CD14-positive monocyte (primary cell): Measurements from ENCODE around the gene CCDC13. TPM values are rescaled to one million over a fixed set of nuclear protein-coding genes. Genes with fewer than 3 reads are reported as not detected.

Experiments
- DNase-seq, 3 donors: peaks; one replicate each; pipeline ENCODE4 v3.0.0-alpha.2; 2011 to 2022
- H2AFZ ChIP-seq: 2 replicates; pipeline ENCODE4 v1.6.0; 2012; ENCODE audit warnings: mild to moderate bottlenecking, low read depth, low read length, inconsistent platforms; ENCODE audit not compliant: insufficient read depth, poor library complexity, severe bottlenecking
- H3K27ac ChIP-seq, 2 donors: 1 replicate in 1 of 2; 2 replicates in 1 of 2; pipeline ENCODE4 v1.5.1; 2012 to 2013; ENCODE audit warnings: low read length in 2 of 2, control low read depth in 1 of 2, inconsistent platforms in 1 of 2, low read depth in 1 of 2, mild to moderate bottlenecking in 1 of 2
- H3K27me3 ChIP-seq, 2 donors: one replicate each; pipeline versions ENCODE4 v1.6.0 to v1.6.1; 2011 to 2013; ENCODE audit warnings: low read length in 2 of 2; ENCODE audit not compliant: control insufficient read depth in 2 of 2, insufficient read depth in 2 of 2
- H3K36me3 ChIP-seq, 2 donors: replicated peaks in 1 of 2; 1 replicate in 1 of 2; 2 replicates in 1 of 2; pipeline versions ENCODE4 v1.5.1 to v1.6.1; 2012 to 2013; ENCODE audit warnings: low read length in 2 of 2, control low read depth in 1 of 2, inconsistent platforms in 1 of 2, mild to moderate bottlenecking in 1 of 2; ENCODE audit not compliant: insufficient read depth in 2 of 2, control insufficient read depth in 1 of 2
- H3K4me1 ChIP-seq, 2 donors: 1 replicate in 1 of 2; 2 replicates in 1 of 2; pipeline versions ENCODE4 v1.5.1 to v1.6.1; 2012 to 2013; ENCODE audit warnings: low read length in 2 of 2, control low read depth in 1 of 2, inconsistent platforms in 1 of 2, mild to moderate bottlenecking in 1 of 2, moderate library complexity in 1 of 2; ENCODE audit not compliant: insufficient read depth in 2 of 2, control insufficient read depth in 1 of 2
- H3K4me2 ChIP-seq: replicated peaks from 2 replicates; pipeline ENCODE3; 2012; ENCODE audit warnings: low read length, moderate library complexity, mild to moderate bottlenecking; ENCODE audit not compliant: poor library complexity, severe bottlenecking; ENCODE audit errors: extremely low read depth
- H3K4me3 ChIP-seq, 3 experiments: fragments of 200-600 bp in 1 of 3; sonication (generic) in 1 of 3; replicated peaks in 1 of 3; 1 replicate in 2 of 3; 2 replicates in 1 of 3; pipeline ENCODE4 v1.5.1; 2011 to 2013; ENCODE audit warnings: low read length in 3 of 3, mild to moderate bottlenecking in 3 of 3, control low read depth in 2 of 3, low read depth in 2 of 3, inconsistent platforms in 1 of 3, moderate library complexity in 1 of 3
- H3K79me2 ChIP-seq: 2 replicates; pipeline ENCODE4 v1.6.0; 2012; ENCODE audit warnings: mild to moderate bottlenecking, control low read depth, inconsistent platforms, low read length, moderate library complexity; ENCODE audit not compliant: insufficient read depth
- H3K9ac ChIP-seq: 2 replicates; pipeline ENCODE4 v1.6.0; 2017; ENCODE audit warnings: low read length, mild to moderate bottlenecking; ENCODE audit not compliant: insufficient read depth, poor library complexity, severe bottlenecking
- H3K9me3 ChIP-seq, 2 donors: replicated peaks in 1 of 2; 1 replicate in 1 of 2; 2 replicates in 1 of 2; pipeline versions ENCODE4 v1.5.1 to v1.6.1; 2012 to 2013; ENCODE audit warnings: low read length in 2 of 2, control low read depth in 1 of 2; ENCODE audit not compliant: control insufficient read depth in 1 of 2, insufficient read depth in 1 of 2
- H4K20me1 ChIP-seq: 2 replicates; pipeline ENCODE4 v1.6.0; 2012; ENCODE audit warnings: mild to moderate bottlenecking, low read length, control low read depth, moderate library complexity; ENCODE audit not compliant: insufficient read depth
- H3K27ac Mint-ChIP-seq, 7 donors: one replicate each; pipeline ENCODE4 v1.8.0; 2020; ENCODE audit warnings: mild to moderate bottlenecking in 7 of 7, mixed read lengths in 7 of 7, moderate library complexity in 6 of 7, inconsistent platforms in 2 of 7
- H3K27me3 Mint-ChIP-seq, 3 donors: one replicate each; pipeline ENCODE4 v1.8.0; 2021 to 2022; ENCODE audit warnings: low read depth in 3 of 3, mild to moderate bottlenecking in 3 of 3, mixed read lengths in 3 of 3, moderate library complexity in 3 of 3, inconsistent platforms in 1 of 3
- H3K36me3 Mint-ChIP-seq, 2 donors: one replicate each; pipeline ENCODE4 v1.8.0; 2020; ENCODE audit warnings: mixed read lengths in 2 of 2, inconsistent platforms in 1 of 2, mild to moderate bottlenecking in 1 of 2
- H3K4me1 Mint-ChIP-seq: one replicate; pipeline ENCODE4 v1.8.0; 2020; ENCODE audit warnings: mild to moderate bottlenecking, mixed read lengths
- H3K4me3 Mint-ChIP-seq, 2 donors: one replicate each; pipeline ENCODE4 v1.8.0; 2020; ENCODE audit warnings: mild to moderate bottlenecking in 2 of 2, mixed read lengths in 2 of 2, moderate library complexity in 1 of 2
- H3K9me3 Mint-ChIP-seq, 7 donors: one replicate each; pipeline ENCODE4 v1.8.0; 2020 to 2022; ENCODE audit warnings: mixed read lengths in 7 of 7, mild to moderate bottlenecking in 6 of 7, moderate library complexity in 6 of 7, inconsistent platforms in 2 of 7
- WGBS: methylation state at CpG from one replicate; pipeline ENCODE4 v1.1.5; 2013; ENCODE audit warnings: missing lambda C conversion rate; ENCODE audit not compliant: insufficient coverage; 5-methylcytosine and 5-hydroxymethylcytosine counted together
- intact Hi-C, 2 donors: fragments of 100-400 bp; cut with micrococcal nuclease; formaldehyde crosslinking; loops; one replicate each; pipeline versions ENCODE4 v1.15.0 to v1.15.1; 2023
- polyA plus RNA-seq, 3 donors: library from polyadenylated mRNA; depleted of rRNA in 1 of 3; unstranded in 2 of 3; stranded (reverse) in 1 of 3; fragments of 300-500 nt in 2 of 3; fragments of >200 nt in 1 of 3; fragmentation: Illumina TruSeq in 2 of 3; gene quantifications; 1 replicate in 2 of 3; 2 replicates in 1 of 3; pipeline ENCODE4 v1.2.3, GENCODE V29; 2012 to 2021
- TF ChIP-seq, protein P1 (sequence below): fragments of 200-600 bp; IDR thresholded peaks from one replicate; pipeline ENCODE4 v1.8.0; 2022; ENCODE audit warnings: antibody characterized with exemption, mild to moderate bottlenecking

CCDC13 gene
- polyA plus RNA-seq, 3 donors, result 0.97 to 2.4 (median 1.8) TPM

DNA sequence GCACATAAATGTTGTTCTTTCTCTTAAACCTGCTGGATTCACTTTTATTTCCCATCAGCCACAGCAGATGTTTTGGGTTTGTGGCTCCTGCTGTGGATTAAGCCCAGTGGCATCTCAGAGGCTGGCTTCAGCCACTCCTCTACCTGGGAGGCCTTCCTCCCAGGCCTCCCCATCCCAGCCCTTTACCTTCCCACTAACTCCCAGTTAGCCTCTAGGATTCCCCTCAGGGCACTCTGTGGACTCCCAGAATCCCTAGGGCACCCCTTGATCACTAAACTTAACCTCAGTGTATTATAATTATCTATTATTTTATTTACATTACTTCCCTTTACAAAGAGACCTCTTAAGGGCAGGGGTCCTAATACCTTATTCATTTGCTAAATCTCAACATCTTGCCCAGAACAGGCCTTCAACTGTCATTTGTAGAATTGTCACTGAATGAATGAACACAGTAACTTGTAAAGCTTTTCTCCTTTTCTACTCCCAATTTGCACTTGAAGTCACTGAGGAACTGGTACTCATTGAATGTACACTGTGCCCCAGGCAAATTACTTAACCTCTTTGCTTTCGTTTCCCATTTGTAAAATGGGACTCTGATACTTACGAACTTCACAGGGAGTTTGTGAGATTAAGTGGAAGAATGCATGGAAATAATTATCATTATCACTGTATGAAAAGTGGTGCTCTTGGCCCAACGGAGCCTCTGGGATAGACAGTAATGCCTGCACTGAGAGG is 8.3 kb downstream of the CCDC13 start:
- H4K20me1 ChIP-seq, result no peaks in the 10 kb centered on the region
- H3K36me3 Mint-ChIP-seq, result peaks cover 0 to 6% of the 10 kb centered on the region in 2 donors
- no peaks in the 10 kb centered on the region for H3K36me3 ChIP-seq
- H3K4me1 ChIP-seq, result peaks cover 66 to 69% of the 10 kb centered on the region in 2 donors
- TF ChIP-seq, protein P1, sequence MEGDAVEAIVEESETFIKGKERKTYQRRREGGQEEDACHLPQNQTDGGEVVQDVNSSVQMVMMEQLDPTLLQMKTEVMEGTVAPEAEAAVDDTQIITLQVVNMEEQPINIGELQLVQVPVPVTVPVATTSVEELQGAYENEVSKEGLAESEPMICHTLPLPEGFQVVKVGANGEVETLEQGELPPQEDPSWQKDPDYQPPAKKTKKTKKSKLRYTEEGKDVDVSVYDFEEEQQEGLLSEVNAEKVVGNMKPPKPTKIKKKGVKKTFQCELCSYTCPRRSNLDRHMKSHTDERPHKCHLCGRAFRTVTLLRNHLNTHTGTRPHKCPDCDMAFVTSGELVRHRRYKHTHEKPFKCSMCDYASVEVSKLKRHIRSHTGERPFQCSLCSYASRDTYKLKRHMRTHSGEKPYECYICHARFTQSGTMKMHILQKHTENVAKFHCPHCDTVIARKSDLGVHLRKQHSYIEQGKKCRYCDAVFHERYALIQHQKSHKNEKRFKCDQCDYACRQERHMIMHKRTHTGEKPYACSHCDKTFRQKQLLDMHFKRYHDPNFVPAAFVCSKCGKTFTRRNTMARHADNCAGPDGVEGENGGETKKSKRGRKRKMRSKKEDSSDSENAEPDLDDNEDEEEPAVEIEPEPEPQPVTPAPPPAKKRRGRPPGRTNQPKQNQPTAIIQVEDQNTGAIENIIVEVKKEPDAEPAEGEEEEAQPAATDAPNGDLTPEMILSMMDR, result no peak
- peak overlapping the region in 1 of 3 experiments; percentile 55 for H3K4me3 ChIP-seq
- peak overlapping the region; percentile 41 to 57 for H3K4me3 Mint-ChIP-seq
- no peaks in the 10 kb centered on the region for H3K79me2 ChIP-seq
- peak in 2 of 3 donors; percentile 44 to 61 for DNase-seq
- peak overlapping the region; percentile 71 for H3K4me2 ChIP-seq
- no peaks in the 10 kb centered on the region for H3K9me3 ChIP-seq
- H3K27me3 ChIP-seq, result no peaks in the 10 kb centered on the region
- intact Hi-C loops, result loop anchor here in 1 of 2 donors (10.0 kb wide), 1 partner anchor 160 kb away; the partner anchor contains the start of gene NKTR
- no peak overlapping the region for H3K9ac ChIP-seq
- peaks cover 68% of the 10 kb centered on the region for H3K4me1 Mint-ChIP-seq
- H3K27ac ChIP-seq, result peak overlapping the region; percentile 80 to 87
- H2AFZ ChIP-seq, result no peak overlapping the region
- WGBS, result 100% methylated on average over 1 of the region's 3 CpGs
- peaks cover 0 to 6% (median 0%) of the 10 kb centered on the region in 7 donors for H3K9me3 Mint-ChIP-seq
- peak overlapping the region; percentile 90 to 99 (median 92) for H3K27ac Mint-ChIP-seq
- H3K27me3 Mint-ChIP-seq, result peaks cover 0 to 2% (median 0%) of the 10 kb centered on the region in 3 donors

DNA sequence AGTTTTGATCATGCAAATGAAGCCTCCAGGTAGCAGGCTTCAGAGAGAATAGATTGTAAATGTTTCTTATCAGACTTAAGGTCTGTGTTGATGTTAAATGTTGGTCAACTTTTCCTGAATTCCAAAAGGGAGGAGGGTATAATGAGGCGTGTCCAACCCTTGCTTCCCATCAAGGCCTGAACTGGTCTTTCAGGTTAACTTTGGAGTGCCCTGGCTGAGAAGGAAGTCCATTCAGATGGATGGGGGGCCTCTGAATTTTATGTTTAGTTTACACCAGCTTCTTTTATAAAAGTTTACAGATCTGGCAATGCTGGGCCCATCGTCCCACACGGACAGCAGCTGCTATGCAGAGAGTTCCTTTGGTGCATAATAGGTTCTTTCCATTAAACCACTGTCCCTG is 8.9 kb downstream of the CCDC13 start:
- H3K27ac Mint-ChIP-seq, result peak overlapping the region; percentile 85 to 99 (median 92)
- peak overlapping the region; percentile 80 to 87 for H3K27ac ChIP-seq
- H2AFZ ChIP-seq, result no peak overlapping the region

More for the DNA sequence above, 8.9 kb downstream of the CCDC13 start:
- Mint-ChIP-seq H3K4me1 (peaks cover 71% of the 10 kb centered on the region), H3K27me3 (peaks cover 0 to 2% (median 0%) of the 10 kb centered on the region in 3 donors), H3K9me3 (peaks cover 0 to 6% (median 0%) of the 10 kb centered on the region in 7 donors), H3K36me3 (peaks cover 0 to 6% of the 10 kb centered on the region in 2 donors), H3K4me3 (no peak overlapping the region)
- Histone ChIP-seq H3K9ac (no peak overlapping the region), H3K27me3 (no peaks in the 10 kb centered on the region), H3K4me2 (no peak overlapping the region), H3K9me3 (no peaks in the 10 kb centered on the region), H3K4me1 (peaks cover 67 to 75% of the 10 kb centered on the region in 2 donors), H4K20me1 (no peaks in the 10 kb centered on the region), H3K4me3 (peak overlapping the region in 1 of 3 experiments; percentile 35), H3K36me3 (no peaks in the 10 kb centered on the region), H3K79me2 (no peaks in the 10 kb centered on the region)
- intact Hi-C loops, result loop anchor here in 1 of 2 donors (10.0 kb wide), 1 partner anchor 159 kb away; the partner anchor contains the start of gene NKTR
- DNase-seq, result no peak
- TF ChIP-seq, protein P1, result no peak
- 94% methylated on average over 2 of the region's 3 CpGs for WGBS
